Renal cortical epithelial cell (primary cell): ENCODE measurements around the gene CDH6. TPM values are rescaled to one million over a fixed set of nuclear protein-coding genes. Genes with fewer than 3 reads are reported as not detected.

Experiments
- DNase-seq: peaks from one replicate; pipeline ENCODE4 v3.0.0-alpha.2; 2011; ENCODE audit warnings: low read depth
- total RNA-seq: library from RNA; depleted of rRNA; stranded (reverse); fragments of >200 nt; gene quantifications from 2 replicates; pipeline ENCODE4 v1.2.3, GENCODE V29; 2014

CDH6 gene
- total RNA-seq, 1 donor from 2014 or later = 416 TPM

- DNase-seq = no peak
These were observed 182.7 kb downstream of the CDH6 start for GRCh38 chr5:31375999-31376720.

DNA sequence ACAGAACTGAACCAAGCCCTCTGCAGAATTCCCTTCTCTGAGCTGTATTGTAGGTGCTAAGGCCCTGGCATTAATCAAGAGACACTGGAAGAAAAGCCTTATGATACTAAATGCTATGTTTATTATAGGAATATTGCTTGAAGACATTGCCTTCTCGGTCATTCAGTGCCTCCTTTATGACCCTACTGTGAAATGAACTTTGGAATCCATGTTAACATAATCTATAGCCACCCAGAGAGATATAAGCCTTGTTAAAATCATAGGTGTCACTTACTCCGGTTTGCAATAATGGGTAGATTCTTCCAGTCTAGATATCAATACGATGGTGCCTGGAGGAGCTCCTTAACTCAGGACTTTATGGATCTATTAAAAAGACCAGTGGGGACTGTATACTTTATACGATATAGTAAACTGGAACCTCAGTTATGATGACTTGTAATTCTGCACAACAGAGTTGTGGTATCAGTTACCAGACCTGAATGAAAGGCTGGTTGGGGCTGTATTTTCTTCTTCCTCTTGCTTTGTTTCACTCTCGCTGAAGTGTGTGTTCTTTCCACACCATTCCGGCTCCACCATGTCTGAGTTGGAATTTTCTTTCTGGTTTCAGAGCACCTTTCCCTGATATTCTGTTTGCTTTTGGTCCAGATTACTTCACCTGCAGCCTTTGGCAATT lies 183.9 kb downstream of the CDH6 start:
- DNase-seq = no peak

DNA sequence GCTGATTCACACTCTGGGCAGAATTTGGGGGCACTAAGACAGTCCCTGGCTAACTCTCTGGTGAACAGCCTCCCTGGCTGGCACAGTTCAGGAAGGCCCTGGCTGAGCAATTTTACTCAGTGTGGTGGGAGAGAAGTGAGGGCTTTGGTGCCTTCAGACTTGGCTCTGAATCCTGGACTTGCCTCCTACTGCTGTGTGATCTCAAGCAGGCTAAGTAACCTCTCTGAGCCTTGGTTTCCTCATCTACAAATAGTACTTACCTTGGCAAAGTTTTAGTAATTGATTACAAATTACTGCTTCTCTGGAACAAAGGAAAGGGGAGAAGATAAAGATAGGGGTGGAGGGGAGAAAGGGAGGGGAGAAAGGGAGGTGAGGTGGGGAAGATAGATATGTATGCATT lies 184.7 kb downstream of the CDH6 start:
- no peak for DNase-seq
